Endothelial cell of umbilical vein (primary cell): ENCODE data around the gene PRAF2.

Experiments
- EZH2 ChIP-seq: IDR thresholded peaks from 2 replicates; pipeline ENCODE4 v1.6.1; 2012; ENCODE audit warnings: borderline replicate concordance, low read depth, mild to moderate bottlenecking, moderate library complexity, low read length, inconsistent platforms; ENCODE audit not compliant: severe bottlenecking
- FOS ChIP-seq: IDR thresholded peaks from 2 replicates; pipeline ENCODE4 v1.6.1; 2011; ENCODE audit warnings: mild to moderate bottlenecking, low read length, moderate library complexity, borderline replicate concordance; ENCODE audit not compliant: insufficient read depth
- GATA2 ChIP-seq: IDR thresholded peaks from 2 replicates; pipeline ENCODE4 v1.7.0; 2011; ENCODE audit warnings: low read depth, mild to moderate bottlenecking, moderate library complexity, mixed read lengths, low read length; ENCODE audit not compliant: insufficient read length, insufficient read depth
- JUN ChIP-seq: IDR thresholded peaks from 2 replicates; pipeline ENCODE4 v1.6.1; 2011; ENCODE audit warnings: borderline replicate concordance, low read depth; ENCODE audit not compliant: insufficient read length, insufficient read depth
- MYC ChIP-seq: IDR thresholded peaks from one replicate; pipeline ENCODE4 v1.6.1; 2011; ENCODE audit warnings: mild to moderate bottlenecking, low read depth, low read length
- POLR2A ChIP-seq: IDR thresholded peaks from 2 replicates; pipeline ENCODE4 v1.6.1; 2012; ENCODE audit warnings: low read depth, mild to moderate bottlenecking, control low read depth, low read length
- POLR2AphosphoS5 ChIP-seq: IDR thresholded peaks from 2 replicates; pipeline ENCODE4 v1.6.1; 2012; ENCODE audit warnings: low read depth, mild to moderate bottlenecking, control low read depth, low read length, moderate library complexity; ENCODE audit not compliant: insufficient read depth
- TF ChIP-seq, protein P1 (sequence below), 2 donors: IDR thresholded peaks; 1 replicate in 1 of 2; 2 replicates in 1 of 2; pipeline ENCODE4 v1.5.1; 2011; ENCODE audit warnings: low read length in 2 of 2, mild to moderate bottlenecking in 2 of 2, moderate library complexity in 2 of 2, control low read depth in 1 of 2, inconsistent platforms in 1 of 2, low read depth in 1 of 2; ENCODE audit not compliant: insufficient read depth in 1 of 2; ENCODE audit errors: extremely low read depth in 1 of 2
- TF ChIP-seq, protein P2 (sequence below): IDR thresholded peaks from 2 replicates; pipeline ENCODE4 v1.6.1; 2011; ENCODE audit not compliant: insufficient read depth, insufficient read length

DNA sequence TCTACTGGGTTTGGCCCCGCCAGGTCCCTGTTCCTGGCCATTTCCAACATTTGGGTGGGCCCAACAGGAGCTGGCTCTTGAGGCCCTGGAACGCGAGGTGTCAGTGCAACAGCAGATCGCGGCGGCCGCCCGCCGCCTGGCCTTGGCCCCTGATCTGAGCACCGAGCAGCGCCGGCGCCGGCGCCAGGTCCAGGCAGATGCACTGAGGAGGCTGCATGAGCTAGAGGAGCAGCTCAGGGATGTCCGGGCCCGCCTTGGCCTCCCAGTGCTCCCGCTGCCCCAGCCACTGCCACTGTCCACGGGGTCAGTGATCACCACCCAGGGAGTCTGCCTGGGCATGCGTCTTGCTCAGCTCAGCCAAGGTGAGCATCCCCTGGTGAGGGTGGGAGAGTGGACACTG lies 9.5 kb downstream of the PRAF2 start:
- TF ChIP-seq, protein P1, sequence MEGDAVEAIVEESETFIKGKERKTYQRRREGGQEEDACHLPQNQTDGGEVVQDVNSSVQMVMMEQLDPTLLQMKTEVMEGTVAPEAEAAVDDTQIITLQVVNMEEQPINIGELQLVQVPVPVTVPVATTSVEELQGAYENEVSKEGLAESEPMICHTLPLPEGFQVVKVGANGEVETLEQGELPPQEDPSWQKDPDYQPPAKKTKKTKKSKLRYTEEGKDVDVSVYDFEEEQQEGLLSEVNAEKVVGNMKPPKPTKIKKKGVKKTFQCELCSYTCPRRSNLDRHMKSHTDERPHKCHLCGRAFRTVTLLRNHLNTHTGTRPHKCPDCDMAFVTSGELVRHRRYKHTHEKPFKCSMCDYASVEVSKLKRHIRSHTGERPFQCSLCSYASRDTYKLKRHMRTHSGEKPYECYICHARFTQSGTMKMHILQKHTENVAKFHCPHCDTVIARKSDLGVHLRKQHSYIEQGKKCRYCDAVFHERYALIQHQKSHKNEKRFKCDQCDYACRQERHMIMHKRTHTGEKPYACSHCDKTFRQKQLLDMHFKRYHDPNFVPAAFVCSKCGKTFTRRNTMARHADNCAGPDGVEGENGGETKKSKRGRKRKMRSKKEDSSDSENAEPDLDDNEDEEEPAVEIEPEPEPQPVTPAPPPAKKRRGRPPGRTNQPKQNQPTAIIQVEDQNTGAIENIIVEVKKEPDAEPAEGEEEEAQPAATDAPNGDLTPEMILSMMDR (IDR thresholded peaks at IDR 0.05; ENCODE audit: extremely low read depth in 1 of 2, insufficient read depth in 1 of 2, low read depth in 1 of 2, low read length in 2 of 2), result no peak
- TF ChIP-seq EZH2 (no peak), POLR2A (no peak), JUN (no peak), POLR2AphosphoS5 (no peak), FOS (no peak), MYC (no peak), GATA2 (no peak)
- TF ChIP-seq, protein P2, sequence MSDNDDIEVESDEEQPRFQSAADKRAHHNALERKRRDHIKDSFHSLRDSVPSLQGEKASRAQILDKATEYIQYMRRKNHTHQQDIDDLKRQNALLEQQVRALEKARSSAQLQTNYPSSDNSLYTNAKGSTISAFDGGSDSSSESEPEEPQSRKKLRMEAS, result no peak
